ENCODE data around the gene PROP1. TPM values are rescaled to one million over a fixed set of nuclear protein-coding genes. Genes with fewer than 3 reads are reported as not detected.

Gene PROP1
- total and polyA plus RNA-seq, 2 donors (not counting 3 experiments of a cell fraction or from before 2014, with no cell fraction given): not detected

DNA sequence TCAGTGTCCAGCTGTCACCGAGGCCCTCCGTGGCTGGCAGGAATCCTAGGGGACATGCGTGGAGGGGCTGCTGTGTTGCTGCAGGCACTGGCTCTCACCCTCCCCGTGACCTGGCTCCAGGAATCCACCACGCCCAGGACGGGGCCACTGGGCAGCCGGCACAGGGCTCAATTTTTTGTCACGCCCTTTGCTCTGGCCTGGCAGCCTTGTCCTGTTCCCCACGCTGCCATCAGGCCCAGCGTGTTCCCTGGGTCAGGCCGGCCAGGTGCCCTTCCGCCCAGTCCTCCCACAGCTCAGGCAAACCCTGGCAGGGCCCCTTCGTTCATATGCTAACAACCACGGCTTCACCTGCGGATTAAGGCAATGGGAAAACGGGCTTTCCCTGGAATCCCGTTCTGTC lies 37.3 kb downstream of the PROP1 start:
- Histone ChIP-seq H3K27ac (ENCODE audit: insufficient read depth, low read depth, low read length) (no peak overlapping the region), H3K79me2 (ENCODE audit: control insufficient read depth, insufficient read depth, low read length) (no peaks in the 10 kb centered on the region), H3K9me3 (replicated peaks; ENCODE audit: control insufficient read depth, insufficient read depth, low read length) (no peaks in the 10 kb centered on the region), H3K36me3 (ENCODE audit: control insufficient read depth in 2 of 2, extremely low read depth in 1 of 2, insufficient read depth in 2 of 2, low read length in 2 of 2) (no peaks in the 10 kb centered on the region), H3K27me3 (ENCODE audit: control insufficient read depth in 2 of 2, insufficient read depth in 2 of 2, low read length in 2 of 2) (no peaks in the 10 kb centered on the region), H3K4me3 (replicated peaks in 1 of 3; ENCODE audit: insufficient read depth in 1 of 3, low read depth in 1 of 3, low read length in 3 of 3) (no peak overlapping the region), H3K9ac (replicated peaks; ENCODE audit: extremely low read depth, insufficient read depth, low read length) (no peak overlapping the region), H3K4me2 (ENCODE audit: insufficient read depth, low read length) (no peak overlapping the region), H2AFZ (ENCODE audit: low read depth, low read length) (no peak overlapping the region), H3K4me1 (ENCODE audit: control insufficient read depth, extremely low read depth, insufficient read depth, low read length) (no peaks in the 10 kb centered on the region), H3K9me1 (replicated peaks; ENCODE audit: control insufficient read depth, extremely low read depth, insufficient read depth, low read length) (no peaks in the 10 kb centered on the region), H4K20me1 (replicated peaks; ENCODE audit: control insufficient read depth, extremely low read depth, insufficient read depth, low read length) (no peaks in the 10 kb centered on the region)
- BruUV-seq (replicated peaks): no TSS peak
- FAIRE-seq (no peak), DNase-seq (ENCODE audit: low read depth, low spot score) (no peak)
- ChIA-PET POLR2A (no interaction called here), CTCF (no interaction called here)
- intact Hi-C loops (cut with micrococcal nuclease) (no loop called here), dilution Hi-C loops (cut with MboI; ENCODE audit: extremely low pct_ligation_motif_present, low sequenced_read_pairs) (no loop called here)
- TF ChIP-seq, protein P1, sequence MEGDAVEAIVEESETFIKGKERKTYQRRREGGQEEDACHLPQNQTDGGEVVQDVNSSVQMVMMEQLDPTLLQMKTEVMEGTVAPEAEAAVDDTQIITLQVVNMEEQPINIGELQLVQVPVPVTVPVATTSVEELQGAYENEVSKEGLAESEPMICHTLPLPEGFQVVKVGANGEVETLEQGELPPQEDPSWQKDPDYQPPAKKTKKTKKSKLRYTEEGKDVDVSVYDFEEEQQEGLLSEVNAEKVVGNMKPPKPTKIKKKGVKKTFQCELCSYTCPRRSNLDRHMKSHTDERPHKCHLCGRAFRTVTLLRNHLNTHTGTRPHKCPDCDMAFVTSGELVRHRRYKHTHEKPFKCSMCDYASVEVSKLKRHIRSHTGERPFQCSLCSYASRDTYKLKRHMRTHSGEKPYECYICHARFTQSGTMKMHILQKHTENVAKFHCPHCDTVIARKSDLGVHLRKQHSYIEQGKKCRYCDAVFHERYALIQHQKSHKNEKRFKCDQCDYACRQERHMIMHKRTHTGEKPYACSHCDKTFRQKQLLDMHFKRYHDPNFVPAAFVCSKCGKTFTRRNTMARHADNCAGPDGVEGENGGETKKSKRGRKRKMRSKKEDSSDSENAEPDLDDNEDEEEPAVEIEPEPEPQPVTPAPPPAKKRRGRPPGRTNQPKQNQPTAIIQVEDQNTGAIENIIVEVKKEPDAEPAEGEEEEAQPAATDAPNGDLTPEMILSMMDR (IDR thresholded peaks at IDR 0.05; ENCODE audit: extremely low read depth in 1 of 2, insufficient read depth in 1 of 2, low read depth in 1 of 2, low read length in 2 of 2): no peak
- TF ChIP-seq, protein P2, sequence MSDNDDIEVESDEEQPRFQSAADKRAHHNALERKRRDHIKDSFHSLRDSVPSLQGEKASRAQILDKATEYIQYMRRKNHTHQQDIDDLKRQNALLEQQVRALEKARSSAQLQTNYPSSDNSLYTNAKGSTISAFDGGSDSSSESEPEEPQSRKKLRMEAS (IDR thresholded peaks at IDR 0.05; ENCODE audit: insufficient read depth, insufficient read length): no peak
- no peak for TF ChIP-seq MYC (IDR thresholded peaks at IDR 0.05; ENCODE audit: low read depth, low read length)
- TF ChIP-seq FOS (IDR thresholded peaks at IDR 0.05; ENCODE audit: borderline replicate concordance, insufficient read depth, low read length): no peak
- TF ChIP-seq POLR2A (IDR thresholded peaks at IDR 0.05; ENCODE audit: low read depth, low read length): no peak
- TF ChIP-seq EZH2 (IDR thresholded peaks at IDR 0.05; ENCODE audit: borderline replicate concordance, low read depth, low read length, severe bottlenecking): no peak
- TF ChIP-seq POLR2AphosphoS5 (IDR thresholded peaks at IDR 0.05; ENCODE audit: insufficient read depth, low read depth, low read length): no peak
- no peak for TF ChIP-seq GATA2 (IDR thresholded peaks at IDR 0.05; ENCODE audit: insufficient read depth, insufficient read length, low read depth, low read length)
- TF ChIP-seq JUN (IDR thresholded peaks at IDR 0.05; ENCODE audit: borderline replicate concordance, insufficient read depth, insufficient read length, low read depth): no peak

Measured in endothelial cell of umbilical vein (primary cell).